T-helper 1 cell treated with Interleukin-12 subunit alpha and Interleukin-12 subunit beta and Interleukin-4 antibody, amounts not matched to agents 30 μg/mL and 1 μg/mL, for 36 hours (primary cell): ENCODE measurements around the gene TTLL11.

Experiments
- H3K27ac Mint-ChIP-seq: one replicate; pipeline ENCODE4 v1.8.0; 2021; ENCODE audit warnings: mild to moderate bottlenecking, mixed read lengths
- H3K27me3 Mint-ChIP-seq: one replicate; pipeline ENCODE4 v1.8.0; 2021; ENCODE audit warnings: low read depth, mixed read lengths
- H3K36me3 Mint-ChIP-seq: one replicate; pipeline ENCODE4 v1.8.0; 2021; ENCODE audit warnings: low read depth, mixed read lengths
- H3K4me1 Mint-ChIP-seq: one replicate; pipeline ENCODE4 v1.8.0; 2021; ENCODE audit warnings: low read depth, mixed read lengths
- H3K4me3 Mint-ChIP-seq: one replicate; pipeline ENCODE4 v1.8.0; 2021; ENCODE audit warnings: mild to moderate bottlenecking, moderate library complexity, mixed read lengths
- H3K9me3 Mint-ChIP-seq: one replicate; pipeline ENCODE4 v1.8.0; 2021; ENCODE audit warnings: mixed read lengths

The TTLL11 gene

GRCh38 chr9:121774715-121775613, 318.1 kb downstream of the TTLL11 start:
- H3K4me3 Mint-ChIP-seq: no peak overlapping the region
- no peaks in the 10 kb centered on the region for H3K36me3 Mint-ChIP-seq
- H3K27me3 Mint-ChIP-seq: peaks cover 15% of the 10 kb centered on the region
- H3K27ac Mint-ChIP-seq: no peak overlapping the region
- H3K4me1 Mint-ChIP-seq: no peaks in the 10 kb centered on the region
- no peaks in the 10 kb centered on the region for H3K9me3 Mint-ChIP-seq

GRCh38 chr9:121773954-121774714, 319.0 kb downstream of the TTLL11 start:
- Mint-ChIP-seq H3K4me3 (no peak overlapping the region), H3K36me3 (no peaks in the 10 kb centered on the region), H3K4me1 (no peaks in the 10 kb centered on the region), H3K9me3 (no peaks in the 10 kb centered on the region), H3K27ac (no peak overlapping the region), H3K27me3 (peaks cover 13% of the 10 kb centered on the region)

DNA sequence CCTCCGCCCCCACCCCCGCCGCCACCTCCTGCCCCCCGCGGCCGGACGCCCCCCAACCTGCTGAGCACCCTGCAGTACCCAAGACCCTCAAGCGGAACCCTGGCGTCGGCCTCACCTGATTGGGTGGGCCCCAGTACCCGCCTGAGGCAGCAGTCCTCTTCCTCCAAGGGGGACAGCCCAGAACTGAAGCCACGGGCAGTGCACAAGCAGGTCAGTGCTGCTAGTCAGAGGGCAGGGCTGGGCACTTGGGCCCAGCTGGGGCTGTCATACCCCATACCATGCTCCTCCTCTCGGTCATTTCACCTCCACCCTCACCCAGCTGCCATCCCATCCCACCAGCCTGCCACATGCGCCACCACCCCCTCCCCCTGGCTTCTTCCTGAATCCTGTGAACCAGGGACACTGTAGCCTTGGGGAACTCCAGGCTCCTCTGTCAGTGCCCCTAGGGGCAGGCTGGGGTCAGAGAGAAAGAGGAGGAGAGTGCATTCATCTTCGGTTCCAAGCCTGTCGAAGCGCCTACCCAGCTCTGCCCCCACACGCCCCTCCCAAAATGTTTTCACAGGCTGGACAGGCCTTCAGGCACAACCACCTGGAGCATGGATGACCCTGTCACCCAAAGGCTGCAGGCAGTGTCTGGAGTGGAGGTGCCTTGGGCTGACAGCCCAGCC, 319.7 kb downstream of the TTLL11 start:
- Mint-ChIP-seq H3K27me3 (peaks cover 5% of the 10 kb centered on the region), H3K27ac (no peak overlapping the region), H3K9me3 (no peaks in the 10 kb centered on the region), H3K36me3 (no peaks in the 10 kb centered on the region), H3K4me1 (no peaks in the 10 kb centered on the region), H3K4me3 (no peak overlapping the region)

- no peaks in the 10 kb centered on the region for H3K9me3 Mint-ChIP-seq
- H3K4me1 Mint-ChIP-seq: no peaks in the 10 kb centered on the region
These were observed 320.4 kb downstream of the TTLL11 start for GRCh38 chr9:121772600-121773285.

More at GRCh38 chr9:121772600-121773285, 320.4 kb downstream of the TTLL11 start:
- Mint-ChIP-seq H3K27ac (no peak overlapping the region), H3K36me3 (no peaks in the 10 kb centered on the region), H3K27me3 (peaks cover 1% of the 10 kb centered on the region), H3K4me3 (no peak overlapping the region)
